ENCODE measurements around the gene ZNF576.
"Not testable (repeated sequence)": the region's sequence is repeated elsewhere in the genome, so short reads cannot be mapped to it uniquely, and the experiment has no call there.

ZNF576 gene

DNA sequence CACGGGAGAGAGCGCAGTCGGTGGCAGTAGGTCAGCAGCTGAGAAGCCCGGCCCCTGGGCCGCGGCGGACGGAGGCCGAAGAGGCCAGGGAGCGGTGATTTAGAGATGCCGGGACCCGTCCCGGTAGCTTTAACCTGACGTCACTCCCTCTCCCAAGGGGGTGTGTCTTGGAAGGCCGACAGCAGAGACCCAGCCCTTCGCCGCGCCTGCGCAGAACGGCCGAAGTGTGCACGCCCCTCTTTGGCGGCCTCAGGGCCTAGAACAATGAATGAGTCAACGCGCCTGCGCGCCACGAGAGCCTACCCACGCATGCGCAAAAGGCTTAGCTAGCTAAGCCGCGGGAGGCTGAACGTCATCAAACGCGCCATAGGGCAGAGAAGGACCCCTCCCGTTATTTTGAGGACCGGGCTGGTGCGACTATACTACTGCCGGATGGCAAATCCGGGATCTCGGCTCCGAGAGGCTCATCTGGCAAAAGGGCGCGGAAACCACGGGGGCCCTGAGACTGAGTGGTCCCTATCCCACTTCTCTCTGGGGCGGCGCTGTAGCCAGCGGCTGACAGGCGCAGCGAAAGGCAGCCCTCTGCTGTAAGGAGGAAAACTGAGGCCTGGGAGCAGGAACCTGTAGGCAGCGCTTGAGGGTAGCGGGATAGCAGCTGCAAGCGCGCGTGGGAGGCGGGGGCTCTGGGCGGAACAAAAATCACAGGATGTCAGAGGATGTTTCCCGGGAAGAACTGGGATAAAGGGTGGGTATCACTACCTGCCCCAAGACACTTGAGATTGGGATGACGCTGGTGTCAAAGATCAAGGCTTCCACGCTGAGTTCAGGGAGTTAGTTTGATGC is at the start of gene ZNF576, which contains the start of gene IRGQ:
TSS of gene ZNF576 (plus strand) at position 597 of the 843 bp plus-strand sequence. CDS start 514 bp downstream, outside the sequence.
TSS of gene IRGQ (minus strand) at position 136 of the 843 bp plus-strand sequence. CDS start 796 bp downstream, outside the sequence.
- peak; percentile 99 for DNase-seq

GRCh38 chr19:43547926-43548325 is 48.5 kb upstream of the ZNF576 start:
- not testable (repeated sequence) for DNase-seq

- no peak for DNase-seq
These were observed 47.7 kb upstream of the ZNF576 start for GRCh38 chr19:43548706-43549105.

DNA sequence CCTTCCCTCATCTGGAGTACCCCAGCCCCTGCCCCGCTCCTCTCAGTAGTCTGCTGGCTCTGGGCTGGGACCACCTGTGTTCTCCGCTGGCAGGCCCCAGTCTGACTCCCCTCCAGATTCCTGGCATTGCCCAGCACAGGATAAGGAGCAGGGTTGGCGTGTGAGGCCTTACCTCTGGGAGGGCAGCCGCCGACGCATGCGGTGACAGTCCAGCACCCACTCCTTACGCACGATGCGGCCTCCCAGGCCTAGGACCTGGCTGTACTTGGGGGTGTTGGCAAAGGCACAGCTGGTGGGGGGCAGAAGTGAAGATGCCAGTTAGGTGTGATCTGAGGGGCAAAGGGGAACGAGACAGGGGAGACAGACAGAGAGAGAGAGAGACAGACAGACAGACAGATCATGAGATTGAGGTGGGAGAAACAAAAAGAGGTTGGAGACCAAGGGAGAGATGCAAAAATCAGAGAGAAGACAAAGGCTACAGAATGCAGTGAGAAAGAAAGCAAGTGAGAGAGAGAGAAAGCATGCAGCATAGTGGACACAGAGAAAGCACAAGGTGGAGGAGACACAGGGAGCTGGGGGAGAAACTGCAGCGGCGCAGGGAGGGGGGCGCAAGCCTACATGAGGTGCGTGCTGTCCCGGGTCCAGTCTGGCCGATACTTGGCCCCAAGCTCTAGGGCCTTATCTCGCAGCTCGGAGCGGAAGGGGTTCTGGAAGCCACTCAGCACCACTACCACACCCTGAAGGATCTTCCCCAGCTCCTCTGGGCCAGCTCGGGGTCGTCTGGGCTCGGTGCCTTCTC is 44.8 kb upstream of the ZNF576 start:
- DNase-seq: no peak

GRCh38 chr19:43552198-43552450 is 44.3 kb upstream of the ZNF576 start:
- DNase-seq: no peak

DNA sequence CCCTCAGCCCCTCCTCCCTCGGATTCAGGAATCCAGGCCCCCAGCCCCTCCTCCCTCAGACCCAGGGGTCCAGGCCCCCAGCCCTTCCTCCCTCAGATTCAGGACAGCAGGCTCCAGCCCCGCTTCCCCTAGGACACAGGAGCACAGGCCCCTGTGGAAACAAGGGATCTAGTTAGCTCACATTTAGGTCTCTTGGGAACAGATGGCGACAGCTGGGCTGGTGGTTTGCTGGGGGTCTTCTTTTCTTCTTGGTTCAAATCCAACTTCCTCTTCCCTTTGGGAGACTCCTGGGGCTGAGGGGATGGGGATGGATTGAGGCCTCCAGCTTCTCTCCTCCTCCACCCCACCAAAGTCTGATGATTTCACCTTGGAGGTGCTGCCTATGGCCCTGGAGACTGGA is 43.8 kb upstream of the ZNF576 start:
- DNase-seq: no peak

DNA sequence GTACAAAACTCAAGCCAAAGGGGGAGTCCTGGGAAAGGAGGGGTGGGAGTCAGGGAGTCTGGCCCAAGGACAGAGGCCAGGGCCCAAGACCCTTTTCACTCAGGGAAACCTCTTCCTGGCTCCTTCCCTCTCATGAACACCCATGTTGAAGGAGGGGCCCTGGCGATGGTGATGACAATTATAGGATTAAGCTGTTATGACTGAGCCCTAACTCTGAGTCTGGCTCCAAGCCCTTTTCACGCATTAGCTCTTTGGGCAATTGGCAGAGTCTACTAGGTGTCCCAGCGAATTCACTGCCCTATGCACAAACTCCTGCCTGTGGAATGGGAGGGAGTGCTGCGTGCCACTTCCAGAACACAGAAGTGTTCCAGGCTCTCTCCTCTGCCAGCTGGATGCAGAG is 42.7 kb upstream of the ZNF576 start:
- no peak for DNase-seq

DNA sequence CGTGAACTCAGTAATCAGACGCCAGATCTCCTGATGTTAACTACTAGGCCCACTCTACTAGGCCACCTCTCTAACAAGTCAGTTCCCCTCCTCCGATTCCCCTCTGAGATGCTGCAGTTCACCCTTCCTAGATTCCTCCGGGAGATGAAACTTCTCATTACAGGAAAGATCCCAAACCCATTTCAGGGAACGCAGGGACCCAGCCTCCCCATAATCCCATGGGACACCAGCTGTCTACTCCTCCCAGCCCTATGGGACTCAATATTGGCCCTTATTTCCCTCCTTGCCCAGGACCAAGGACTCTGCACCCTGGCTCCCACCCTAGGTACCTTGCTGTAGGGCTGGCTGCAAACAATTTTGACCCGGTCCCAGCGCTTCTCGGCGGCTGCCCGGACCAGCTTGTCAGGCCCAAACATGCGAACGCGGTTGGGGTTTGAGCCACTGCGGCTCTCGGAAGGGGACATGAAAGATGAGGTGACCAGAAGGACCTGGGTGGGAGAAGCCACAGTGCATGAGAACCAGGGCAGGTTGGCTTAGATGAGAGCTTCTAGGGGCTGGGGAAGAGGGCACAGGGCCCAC is 42.0 kb upstream of the ZNF576 start:
- DNase-seq: no peak

DNA sequence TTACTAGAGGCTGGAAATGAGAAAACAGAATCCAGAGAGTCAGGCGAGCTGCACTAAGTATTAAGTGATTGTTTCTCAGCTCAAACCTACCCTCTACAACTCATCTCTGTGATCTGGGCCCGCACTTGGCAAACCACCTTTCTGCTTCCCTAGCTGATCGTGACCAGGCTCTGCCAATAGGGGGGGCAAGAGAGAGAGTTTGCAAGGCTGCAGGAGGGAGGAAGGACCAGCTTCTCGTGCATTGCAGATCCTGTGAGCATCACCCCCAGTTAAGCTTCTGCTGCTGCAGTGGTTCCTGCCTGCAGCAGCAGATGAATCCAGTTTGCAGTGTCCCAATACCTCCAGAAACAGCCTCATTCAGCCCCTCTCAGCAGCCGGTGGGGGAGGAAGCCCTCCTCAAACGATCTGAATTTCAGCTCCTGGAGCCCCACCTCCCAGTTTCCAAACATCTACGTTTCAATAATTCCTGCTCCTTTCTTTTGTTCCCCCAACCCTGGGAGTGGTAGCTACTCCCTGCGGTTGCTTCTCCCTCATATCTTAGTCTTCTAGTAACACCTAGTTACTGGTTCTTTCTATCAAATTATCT is 41.1 kb upstream of the ZNF576 start:
- peak; percentile 62 for DNase-seq

DNA sequence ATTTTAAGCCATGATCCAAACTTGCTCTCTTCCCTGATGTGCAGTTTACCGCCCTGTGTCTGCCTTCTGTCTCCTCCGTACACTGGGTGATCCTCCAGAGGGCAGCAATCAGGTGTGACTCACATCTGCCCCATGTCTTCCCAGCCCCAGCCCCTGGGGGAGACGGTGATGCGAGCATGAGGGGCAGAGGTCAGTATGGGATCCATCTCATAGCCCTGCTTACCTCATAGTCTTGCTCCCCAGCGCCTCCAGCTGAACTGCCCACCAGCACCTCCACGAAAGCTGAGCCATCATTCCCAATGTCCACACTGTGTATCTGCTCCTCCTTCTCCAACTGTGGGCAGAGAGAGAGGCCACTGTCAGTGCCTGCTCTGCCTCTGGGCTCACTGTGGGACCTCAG is 35.7 kb upstream of the ZNF576 start:
- no peak for DNase-seq

DNA sequence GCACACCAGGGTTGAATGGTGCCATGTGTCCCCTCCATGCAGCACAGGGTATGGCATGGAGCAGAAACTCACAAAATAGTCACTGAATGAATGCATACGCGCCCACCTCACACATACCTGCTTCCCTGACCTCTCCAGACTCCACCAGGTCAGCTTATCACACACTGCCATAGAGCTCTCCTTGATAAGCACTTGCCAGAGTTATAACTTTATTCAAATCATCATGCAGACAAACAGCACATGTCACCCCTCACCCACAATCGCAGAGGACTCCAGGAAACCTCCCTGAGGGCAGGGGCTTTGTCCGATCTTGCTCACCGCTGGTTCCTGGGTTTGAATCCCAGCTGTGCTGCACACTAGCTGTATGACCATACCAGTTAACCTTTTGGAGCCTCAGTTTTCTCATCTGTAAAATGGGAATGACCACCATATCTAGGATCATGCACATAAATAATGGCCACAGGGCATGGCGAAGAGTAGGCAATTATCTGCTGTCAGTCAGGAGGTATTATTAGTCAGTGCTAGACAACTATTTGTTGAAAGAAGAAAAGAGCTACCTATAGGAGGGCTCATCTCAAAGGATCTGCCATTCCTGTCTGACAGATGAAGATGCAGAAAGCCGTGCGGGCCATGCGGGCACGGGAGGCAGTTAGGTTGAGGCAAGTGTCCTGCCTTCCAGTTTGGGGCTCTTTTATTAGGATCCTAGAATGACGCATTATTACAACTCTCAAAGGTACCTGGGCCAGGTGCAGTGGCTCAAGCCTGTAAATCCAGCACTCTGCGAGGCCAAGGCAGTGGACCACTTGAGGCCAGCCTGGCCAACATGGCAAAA is 35.0 kb upstream of the ZNF576 start:
- no peak for DNase-seq

GRCh38 chr19:43562226-43562697 is 34.1 kb upstream of the ZNF576 start:
- DNase-seq: no peak

- peak; percentile 67 for DNase-seq
These were observed 33.6 kb upstream of the ZNF576 start for GRCh38 chr19:43562698-43563241.

DNA sequence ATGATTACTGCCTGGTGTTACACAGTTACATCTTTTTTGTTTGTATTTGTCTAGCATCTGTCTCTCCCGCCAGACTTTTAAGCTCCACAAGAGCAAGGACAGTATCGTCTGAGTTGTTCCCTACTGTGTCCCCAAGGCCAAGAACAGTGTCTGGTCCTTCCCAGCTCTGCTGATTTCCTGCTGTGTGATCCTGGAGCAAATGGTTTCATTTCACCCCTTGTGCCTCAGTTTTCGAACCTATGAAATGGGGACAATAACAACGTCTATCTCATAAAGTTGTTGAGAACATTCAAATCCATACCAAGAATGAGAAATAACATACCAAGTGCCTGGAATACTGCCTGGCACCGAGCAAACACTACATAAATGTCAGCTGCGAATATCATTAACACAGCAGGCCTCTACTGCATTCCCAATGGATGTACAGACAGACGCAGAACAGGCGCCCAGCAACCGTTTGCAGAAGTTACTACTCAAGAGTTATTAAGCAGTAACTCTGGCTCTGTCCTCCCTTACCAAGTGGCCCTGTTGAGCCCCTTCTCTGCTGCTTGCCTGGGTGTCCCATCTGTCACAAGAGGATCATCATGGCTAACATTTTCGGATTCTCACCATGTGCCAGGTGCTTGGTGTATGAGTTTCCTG is 32.5 kb upstream of the ZNF576 start:
- DNase-seq: no peak

GRCh38 chr19:43564800-43565199 is 31.6 kb upstream of the ZNF576 start:
- DNase-seq: no peak

- no peak for DNase-seq
These were observed 26.7 kb upstream of the ZNF576 start for GRCh38 chr19:43569657-43570056.

GRCh38 chr19:43570174-43570791 is 26.1 kb upstream of the ZNF576 start:
- DNase-seq: no peak

DNA sequence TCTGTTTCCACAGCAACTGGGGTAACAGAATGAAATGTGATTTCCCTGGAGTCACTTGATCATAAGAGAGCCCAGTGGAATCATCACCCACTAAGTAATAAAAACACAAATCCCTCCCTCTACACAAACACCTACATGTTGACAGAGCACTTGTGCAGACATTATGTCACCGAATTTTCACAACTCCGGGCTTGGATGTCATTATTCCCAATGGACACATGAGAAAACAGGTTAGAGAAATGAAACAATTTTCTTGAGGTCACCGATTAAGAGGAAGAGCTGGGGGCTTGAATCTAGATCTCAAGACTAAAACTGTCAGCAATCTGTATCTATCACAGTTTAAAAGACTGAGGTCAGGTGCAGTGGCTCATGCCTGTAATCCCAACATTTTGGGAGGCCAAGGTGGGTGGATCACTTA is 24.2 kb upstream of the ZNF576 start:
- no peak for DNase-seq

GRCh38 chr19:43574424-43575155 is 21.8 kb upstream of the ZNF576 start:
- DNase-seq: no peak

All from fibroblast of upper back skin (primary cell).